ENCODE results near the gene OPCML. TPM values are rescaled to one million over a fixed set of nuclear protein-coding genes. Genes with fewer than 3 reads are reported as not detected.

The OPCML gene
- total RNA-seq, 1 experiment from 2014 or later, result 0.02 TPM

GRCh38 chr11:133413703-133414102 is 118.6 kb downstream of the OPCML start:
- no peak for DNase-seq (ENCODE audit: low read depth)

- no peak for DNase-seq (ENCODE audit: low read depth)
Observed at GRCh38 chr11:133409799-133410198, 122.5 kb downstream of the OPCML start.

- no peak for DNase-seq (ENCODE audit: low read depth)
Observed at GRCh38 chr11:133408936-133409335, 123.4 kb downstream of the OPCML start.

- DNase-seq (ENCODE audit: low read depth), result no peak
Observed at GRCh38 chr11:133408402-133408801, 123.9 kb downstream of the OPCML start.

GRCh38 chr11:133406489-133406888 is 125.8 kb downstream of the OPCML start:
- no peak for DNase-seq (ENCODE audit: low read depth)

GRCh38 chr11:133403900-133404299 is 128.4 kb downstream of the OPCML start:
- no peak for DNase-seq (ENCODE audit: low read depth)

- DNase-seq (ENCODE audit: low read depth), result no peak
Observed at GRCh38 chr11:133402551-133402950, 129.8 kb downstream of the OPCML start.

GRCh38 chr11:133399855-133400625 is 132.3 kb downstream of the OPCML start:
- no peak for DNase-seq (ENCODE audit: low read depth)

- DNase-seq (ENCODE audit: low read depth), result no peak
Observed at GRCh38 chr11:133399294-133399693, 133.0 kb downstream of the OPCML start.

GRCh38 chr11:133390803-133391202 is 141.5 kb downstream of the OPCML start:
- no peak for DNase-seq (ENCODE audit: low read depth)

- no peak for DNase-seq (ENCODE audit: low read depth)
Observed at GRCh38 chr11:133388975-133389568, 143.2 kb downstream of the OPCML start.

GRCh38 chr11:133388260-133388659 is 144.0 kb downstream of the OPCML start:
- DNase-seq (ENCODE audit: low read depth), result no peak

- DNase-seq (ENCODE audit: low read depth), result no peak
Observed at GRCh38 chr11:133386852-133387251, 145.4 kb downstream of the OPCML start.

GRCh38 chr11:133386262-133386661 is 146.0 kb downstream of the OPCML start:
- no peak for DNase-seq (ENCODE audit: low read depth)

GRCh38 chr11:133385781-133386180 is 146.5 kb downstream of the OPCML start:
- no peak for DNase-seq (ENCODE audit: low read depth)

GRCh38 chr11:133384731-133385130 is 147.6 kb downstream of the OPCML start:
- DNase-seq (ENCODE audit: low read depth), result no peak

- DNase-seq (ENCODE audit: low read depth), result no peak
Observed at GRCh38 chr11:133383689-133384088, 148.6 kb downstream of the OPCML start.

GRCh38 chr11:133383201-133383600 is 149.1 kb downstream of the OPCML start:
- DNase-seq (ENCODE audit: low read depth), result no peak

GRCh38 chr11:133382131-133382812 is 150.0 kb downstream of the OPCML start:
- no peak for DNase-seq (ENCODE audit: low read depth)

GRCh38 chr11:133381761-133382130 is 150.6 kb downstream of the OPCML start:
- DNase-seq (ENCODE audit: low read depth), result no peak

- DNase-seq (ENCODE audit: low read depth), result no peak
Observed at GRCh38 chr11:133366147-133366546, 166.2 kb downstream of the OPCML start.

- DNase-seq (ENCODE audit: low read depth), result no peak
Observed at GRCh38 chr11:133362916-133363315, 169.4 kb downstream of the OPCML start.

- DNase-seq (ENCODE audit: low read depth), result no peak
Observed at GRCh38 chr11:133362156-133362555, 170.1 kb downstream of the OPCML start.

Data from M059J (cell line).